T-helper 1 cell treated with Interleukin-12 subunit alpha and Interleukin-12 subunit beta and Interleukin-4 antibody, amounts not matched to agents 30 μg/mL and 1 μg/mL, for 36 hours (primary cell): Measurements from ENCODE around the gene TMCC1.
"Not testable (repeated sequence)": the region's sequence is repeated elsewhere in the genome, so short reads cannot be mapped to it uniquely, and the experiment has no call there.

Experiments used
- H3K27ac Mint-ChIP-seq: one replicate; pipeline ENCODE4 v1.8.0; 2021; ENCODE audit warnings: mild to moderate bottlenecking, mixed read lengths
- H3K27me3 Mint-ChIP-seq: one replicate; pipeline ENCODE4 v1.8.0; 2021; ENCODE audit warnings: low read depth, mixed read lengths
- H3K36me3 Mint-ChIP-seq: one replicate; pipeline ENCODE4 v1.8.0; 2021; ENCODE audit warnings: low read depth, mixed read lengths
- H3K4me1 Mint-ChIP-seq: one replicate; pipeline ENCODE4 v1.8.0; 2021; ENCODE audit warnings: low read depth, mixed read lengths
- H3K4me3 Mint-ChIP-seq: one replicate; pipeline ENCODE4 v1.8.0; 2021; ENCODE audit warnings: mild to moderate bottlenecking, moderate library complexity, mixed read lengths
- H3K9me3 Mint-ChIP-seq: one replicate; pipeline ENCODE4 v1.8.0; 2021; ENCODE audit warnings: mixed read lengths

TMCC1 gene

GRCh38 chr3:129917423-129918007 is 24.0 kb upstream of the TMCC1 start:
- no peak overlapping the region for H3K4me3 Mint-ChIP-seq
- no peaks in the 10 kb centered on the region for H3K4me1 Mint-ChIP-seq
- H3K9me3 Mint-ChIP-seq, result peaks cover 31% of the 10 kb centered on the region
- H3K36me3 Mint-ChIP-seq, result no peaks in the 10 kb centered on the region
- H3K27me3 Mint-ChIP-seq, result no peaks in the 10 kb centered on the region
- H3K27ac Mint-ChIP-seq, result no peak overlapping the region

GRCh38 chr3:129913618-129914017 is 20.1 kb upstream of the TMCC1 start:
- Mint-ChIP-seq H3K27me3 (no peaks in the 10 kb centered on the region), H3K9me3 (peaks cover 29% of the 10 kb centered on the region)

GRCh38 chr3:129911261-129911861 is 17.9 kb upstream of the TMCC1 start:
- H3K36me3 Mint-ChIP-seq, result no peaks in the 10 kb centered on the region
- H3K4me1 Mint-ChIP-seq, result no peaks in the 10 kb centered on the region
- no peak overlapping the region for H3K4me3 Mint-ChIP-seq
- H3K27ac Mint-ChIP-seq, result no peak overlapping the region
- no peaks in the 10 kb centered on the region for H3K27me3 Mint-ChIP-seq
- H3K9me3 Mint-ChIP-seq, result peaks cover 23% of the 10 kb centered on the region

More at GRCh38 chr3:129913618-129914017, 20.1 kb upstream of the TMCC1 start:
- no peaks in the 10 kb centered on the region for H3K4me1 Mint-ChIP-seq
- no peaks in the 10 kb centered on the region for H3K36me3 Mint-ChIP-seq
- no peak overlapping the region for H3K27ac Mint-ChIP-seq
- no peak overlapping the region for H3K4me3 Mint-ChIP-seq

GRCh38 chr3:129909235-129909634 is 15.7 kb upstream of the TMCC1 start:
- not testable (repeated sequence) for H3K36me3 Mint-ChIP-seq, H3K27me3 Mint-ChIP-seq, H3K4me3 Mint-ChIP-seq, H3K27ac Mint-ChIP-seq, H3K4me1 Mint-ChIP-seq
- peaks cover 31% of the 10 kb centered on the region for H3K9me3 Mint-ChIP-seq

- no peak overlapping the region for H3K4me3 Mint-ChIP-seq
- no peaks in the 10 kb centered on the region for H3K27me3 Mint-ChIP-seq
- H3K4me1 Mint-ChIP-seq, result no peaks in the 10 kb centered on the region
- H3K27ac Mint-ChIP-seq, result no peak overlapping the region
- peaks cover 5% of the 10 kb centered on the region for H3K36me3 Mint-ChIP-seq
- peaks cover 31% of the 10 kb centered on the region for H3K9me3 Mint-ChIP-seq
These were observed 14.9 kb upstream of the TMCC1 start for GRCh38 chr3:129908417-129908816.

GRCh38 chr3:129901272-129901671 is 7.8 kb upstream of the TMCC1 start:
- not testable (repeated sequence) for H3K27ac Mint-ChIP-seq, H3K4me1 Mint-ChIP-seq, H3K4me3 Mint-ChIP-seq, H3K36me3 Mint-ChIP-seq, H3K27me3 Mint-ChIP-seq
- peaks cover 25% of the 10 kb centered on the region for H3K9me3 Mint-ChIP-seq

- no peaks in the 10 kb centered on the region for H3K9me3 Mint-ChIP-seq
- no peaks in the 10 kb centered on the region for H3K27me3 Mint-ChIP-seq
- no peak overlapping the region for H3K27ac Mint-ChIP-seq
- peaks cover 12% of the 10 kb centered on the region for H3K4me1 Mint-ChIP-seq
- no peak overlapping the region for H3K4me3 Mint-ChIP-seq
- no peaks in the 10 kb centered on the region for H3K36me3 Mint-ChIP-seq
These were observed 3.5 kb upstream of the TMCC1 start for GRCh38 chr3:129897026-129897425.

GRCh38 chr3:129892857-129893580 is 492 bp downstream of the TMCC1 start:
- Mint-ChIP-seq H3K27ac (peak overlapping the region; percentile 84), H3K4me3 (peak overlapping the region; percentile 90), H3K4me1 (peaks cover 30% of the 10 kb centered on the region), H3K36me3 (peaks cover 4% of the 10 kb centered on the region), H3K9me3 (no peaks in the 10 kb centered on the region), H3K27me3 (no peaks in the 10 kb centered on the region)

GRCh38 chr3:129892486-129892856 is 1.0 kb downstream of the TMCC1 start:
- peaks cover 30% of the 10 kb centered on the region for H3K4me1 Mint-ChIP-seq

GRCh38 chr3:129890891-129891290 is 2.6 kb downstream of the TMCC1 start:
- Mint-ChIP-seq H3K4me3 (peak overlapping the region; percentile 15), H3K9me3 (no peaks in the 10 kb centered on the region), H3K27me3 (no peaks in the 10 kb centered on the region), H3K4me1 (peaks cover 30% of the 10 kb centered on the region), H3K27ac (no peak overlapping the region), H3K36me3 (peaks cover 4% of the 10 kb centered on the region)

More at GRCh38 chr3:129892486-129892856, 1.0 kb downstream of the TMCC1 start:
- Mint-ChIP-seq H3K9me3 (no peaks in the 10 kb centered on the region), H3K27me3 (no peaks in the 10 kb centered on the region), H3K4me3 (peak overlapping the region; percentile 90), H3K36me3 (peaks cover 4% of the 10 kb centered on the region), H3K27ac (peak overlapping the region; percentile 84)

- Mint-ChIP-seq H3K4me3 (no peak overlapping the region), H3K4me1 (peaks cover 30% of the 10 kb centered on the region), H3K27ac (no peak overlapping the region), H3K36me3 (peaks cover 4% of the 10 kb centered on the region), H3K27me3 (no peaks in the 10 kb centered on the region), H3K9me3 (no peaks in the 10 kb centered on the region)
These were observed 3.4 kb downstream of the TMCC1 start for GRCh38 chr3:129890125-129890524.

GRCh38 chr3:129888771-129889170 is 4.7 kb downstream of the TMCC1 start:
- Mint-ChIP-seq H3K27ac (no peak overlapping the region), H3K4me3 (no peak overlapping the region), H3K4me1 (peaks cover 25% of the 10 kb centered on the region), H3K36me3 (peaks cover 4% of the 10 kb centered on the region), H3K27me3 (no peaks in the 10 kb centered on the region), H3K9me3 (no peaks in the 10 kb centered on the region)

- Mint-ChIP-seq H3K36me3 (peaks cover 20% of the 10 kb centered on the region), H3K4me3 (no peak overlapping the region), H3K9me3 (no peaks in the 10 kb centered on the region), H3K27me3 (no peaks in the 10 kb centered on the region), H3K4me1 (peaks cover 7% of the 10 kb centered on the region), H3K27ac (no peak overlapping the region)
These were observed 12.2 kb downstream of the TMCC1 start for GRCh38 chr3:129881261-129881660.

- H3K27ac Mint-ChIP-seq, result no peak overlapping the region
- H3K9me3 Mint-ChIP-seq, result no peaks in the 10 kb centered on the region
- H3K4me3 Mint-ChIP-seq, result no peak overlapping the region
- H3K36me3 Mint-ChIP-seq, result peaks cover 27% of the 10 kb centered on the region
- no peaks in the 10 kb centered on the region for H3K27me3 Mint-ChIP-seq
- H3K4me1 Mint-ChIP-seq, result peaks cover 7% of the 10 kb centered on the region
These were observed 15.2 kb downstream of the TMCC1 start for GRCh38 chr3:129878355-129878754.

GRCh38 chr3:129874479-129874878 is 19.0 kb downstream of the TMCC1 start:
- H3K27me3 Mint-ChIP-seq, H3K4me3 Mint-ChIP-seq, H3K9me3 Mint-ChIP-seq, H3K4me1 Mint-ChIP-seq, H3K27ac Mint-ChIP-seq: not testable (repeated sequence)
- H3K36me3 Mint-ChIP-seq, result peaks cover 27% of the 10 kb centered on the region
